H9 (cell line): ENCODE measurements around the gene FAM193B. TPM values are rescaled to one million over a fixed set of nuclear protein-coding genes. Genes with fewer than 3 reads are reported as not detected.

Source experiments
- DNase-seq: peaks from one replicate; pipeline ENCODE4 v3.0.0-alpha.2; 2017
- H2AFZ ChIP-seq: one replicate; pipeline ENCODE4 v1.6.1; 2013; ENCODE audit warnings: mild to moderate bottlenecking, low read length, control low read depth, moderate library complexity
- H2AK5ac ChIP-seq: 2 replicates; pipeline ENCODE4 v1.6.1; 2013; ENCODE audit warnings: low read length, control low read depth, mixed read lengths; ENCODE audit not compliant: insufficient read length
- H2BK120ac ChIP-seq: one replicate; pipeline ENCODE4 v1.6.1; 2013; ENCODE audit warnings: low read depth, mild to moderate bottlenecking, low read length, control low read depth, inconsistent platforms; ENCODE audit not compliant: poor library complexity, severe bottlenecking
- H2BK12ac ChIP-seq: 2 replicates; pipeline ENCODE4 v1.6.1; 2013; ENCODE audit warnings: low read length, control low read depth, mixed read lengths, low read depth; ENCODE audit not compliant: insufficient read length
- H2BK15ac ChIP-seq: 2 replicates; pipeline ENCODE4 v1.6.1; 2013; ENCODE audit warnings: low read depth, low read length, control low read depth
- H2BK20ac ChIP-seq: one replicate; pipeline ENCODE4 v1.6.1; 2013; ENCODE audit warnings: low read depth, mild to moderate bottlenecking, low read length, control low read depth, inconsistent platforms; ENCODE audit not compliant: poor library complexity, severe bottlenecking
- H2BK5ac ChIP-seq: 2 replicates; pipeline ENCODE4 v1.6.1; 2013; ENCODE audit warnings: low read length, control low read depth, mixed read lengths; ENCODE audit not compliant: insufficient read length
- H3K14ac ChIP-seq: 2 replicates; pipeline ENCODE4 v1.6.1; 2013; ENCODE audit warnings: low read length, control low read depth; ENCODE audit not compliant: insufficient read depth
- H3K18ac ChIP-seq: 2 replicates; pipeline ENCODE4 v1.6.1; 2013; ENCODE audit warnings: low read depth, mild to moderate bottlenecking, mixed read lengths, low read length, control low read depth; ENCODE audit not compliant: insufficient read length
- H3K23ac ChIP-seq: 2 replicates; pipeline ENCODE4 v1.6.1; 2013; ENCODE audit warnings: low read length, control low read depth, mixed read lengths, low read depth; ENCODE audit not compliant: insufficient read length
- H3K23me2 ChIP-seq: 2 replicates; pipeline ENCODE4 v1.6.1; 2013; ENCODE audit warnings: low read depth, mild to moderate bottlenecking, mixed read lengths, low read length, control low read depth; ENCODE audit not compliant: insufficient read length, poor library complexity, severe bottlenecking
- H3K27ac ChIP-seq: 2 replicates; pipeline ENCODE4 v1.5.1; 2013; ENCODE audit warnings: low read length, control low read depth, mixed read lengths, low read depth; ENCODE audit not compliant: insufficient read length
- H3K27me3 ChIP-seq: 2 replicates; pipeline ENCODE4 v1.6.1; 2013; ENCODE audit warnings: low read length, control low read depth, inconsistent platforms; ENCODE audit not compliant: insufficient read depth
- H3K4ac ChIP-seq: 2 replicates; pipeline ENCODE4 v1.6.1; 2013; ENCODE audit warnings: low read depth, mild to moderate bottlenecking, control low read depth, inconsistent platforms, low read length, moderate library complexity
- H3K4me1 ChIP-seq: 2 replicates; pipeline ENCODE4 v1.6.1; 2013; ENCODE audit warnings: low read length, control low read depth, inconsistent platforms; ENCODE audit not compliant: insufficient read depth
- H3K4me2 ChIP-seq: 2 replicates; pipeline ENCODE4 v1.6.1; 2013; ENCODE audit warnings: low read length, control low read depth, mixed read lengths; ENCODE audit not compliant: insufficient read length, insufficient read depth
- H3K56ac ChIP-seq: 2 replicates; pipeline ENCODE4 v1.6.1; 2013; ENCODE audit warnings: low read depth, mild to moderate bottlenecking, mixed read lengths, low read length, control low read depth; ENCODE audit not compliant: insufficient read length
- H3K79me1 ChIP-seq: 2 replicates; pipeline ENCODE4 v1.6.1; 2013; ENCODE audit warnings: low read depth, mild to moderate bottlenecking, moderate library complexity, low read length, control low read depth, inconsistent platforms; ENCODE audit not compliant: insufficient read depth, poor library complexity, severe bottlenecking
- H3K79me2 ChIP-seq: 2 replicates; pipeline ENCODE4 v1.6.1; 2013; ENCODE audit warnings: low read length, control low read depth, inconsistent platforms; ENCODE audit not compliant: insufficient read depth
- H3K9ac ChIP-seq: 2 replicates; pipeline ENCODE4 v1.6.1; 2013; ENCODE audit warnings: low read length, control low read depth, mixed read lengths; ENCODE audit not compliant: insufficient read length; ENCODE audit errors: extremely low read depth
- H3K9me3 ChIP-seq: one replicate; pipeline ENCODE4 v1.6.1; 2013; ENCODE audit warnings: low read depth, low read length, inconsistent platforms; ENCODE audit not compliant: control insufficient read depth
- H3T11ph ChIP-seq: one replicate; pipeline ENCODE4 v1.6.1; 2013; ENCODE audit warnings: mild to moderate bottlenecking, low read length, control low read depth, inconsistent platforms
- H4K20me1 ChIP-seq: one replicate; pipeline ENCODE4 v1.6.1; 2013; ENCODE audit not compliant: control insufficient read depth, insufficient read length, insufficient read depth
- H4K5ac ChIP-seq: 2 replicates; pipeline ENCODE4 v1.6.1; 2013; ENCODE audit warnings: low read depth, mild to moderate bottlenecking, mixed read lengths, low read length, control low read depth; ENCODE audit not compliant: insufficient read length
- H4K8ac ChIP-seq: replicated peaks from 2 replicates; pipeline ENCODE4 v1.6.1; 2013; ENCODE audit warnings: low read length, control low read depth, mixed read lengths, low read depth; ENCODE audit not compliant: insufficient read length
- H4K91ac ChIP-seq: 2 replicates; pipeline ENCODE4 v1.6.1; 2013; ENCODE audit warnings: low read depth, mild to moderate bottlenecking, moderate library complexity, mixed read lengths, low read length, control low read depth; ENCODE audit not compliant: insufficient read length
- H3K27ac Mint-ChIP-seq, 3 experiments: 2 replicates in 2 of 3; 3 replicates in 1 of 3; pipeline ENCODE4 v1.8.0; 2020 to 2021; ENCODE audit warnings: mixed read lengths in 3 of 3, mild to moderate bottlenecking in 1 of 3, moderate library complexity in 1 of 3
- H3K27me3 Mint-ChIP-seq: 2 replicates; pipeline ENCODE4 v1.8.0; 2021; ENCODE audit warnings: low read depth, mild to moderate bottlenecking, moderate library complexity, mixed read lengths
- H3K36me3 Mint-ChIP-seq, 3 experiments: 2 replicates in 2 of 3; 3 replicates in 1 of 3; pipeline ENCODE4 v1.8.0; 2020 to 2021; ENCODE audit warnings: low read depth in 3 of 3, mixed read lengths in 3 of 3; ENCODE audit not compliant: insufficient read depth in 1 of 3
- H3K4me1 Mint-ChIP-seq, 2 experiments: 2 replicates each; pipeline ENCODE4 v1.8.0; 2020; ENCODE audit warnings: mixed read lengths in 2 of 2
- H3K4me3 Mint-ChIP-seq, 2 experiments: 2 replicates in 1 of 2; 3 replicates in 1 of 2; pipeline ENCODE4 v1.8.0; 2020 to 2021; ENCODE audit warnings: mild to moderate bottlenecking in 2 of 2, mixed read lengths in 2 of 2, moderate library complexity in 1 of 2
- H3K9me3 Mint-ChIP-seq, 2 experiments: 2 replicates in 1 of 2; 3 replicates in 1 of 2; pipeline ENCODE4 v1.8.0; 2020; ENCODE audit warnings: mild to moderate bottlenecking in 2 of 2, mixed read lengths in 2 of 2, moderate library complexity in 1 of 2
- CTCF ChIP-seq: fragments of 200-600 bp; sonication (generic); conservative IDR thresholded peaks from 3 replicates; pipeline ENCODE4 v1.8.0; 2021; ENCODE audit warnings: antibody characterized with exemption, mild to moderate bottlenecking
- WGBS: extraction: QIAGEN DNeasy Blood & Tissue Kit; methylation state at CpG from one replicate; pipeline ENCODE4 v1.1.7; 2013; ENCODE audit warnings: missing lambda C conversion rate, low lambda C conversion rate, mixed read lengths; ENCODE audit not compliant: insufficient read length; ENCODE audit errors: extremely low coverage; 5-methylcytosine and 5-hydroxymethylcytosine counted together
- total RNA-seq: library from RNA; stranded (reverse); gene quantifications from 2 replicates; pipeline ENCODE4 v1.2.1, GENCODE V29; 2021

FAM193B gene
- total RNA-seq, 1 experiment from 2014 or later, result 71.5 TPM

GRCh38 chr5:177595026-177595585, 40.7 kb upstream of the FAM193B start:
- H3K79me2 ChIP-seq, result no peaks in the 10 kb centered on the region
- H3K23me2 ChIP-seq, result peaks cover 6% of the 10 kb centered on the region
- no peak overlapping the region for H3K27ac Mint-ChIP-seq
- WGBS, result no CpG with 5 or more reads among the region's 8 CpGs
- H3K56ac ChIP-seq, result no peak overlapping the region
- no peak overlapping the region for H2BK12ac ChIP-seq
- no peak overlapping the region for H2BK120ac ChIP-seq
- no peak overlapping the region for H3K4me3 Mint-ChIP-seq
- H4K91ac ChIP-seq, result no peak overlapping the region
- H4K8ac ChIP-seq, result no peak overlapping the region
- H3T11ph ChIP-seq, result no peak overlapping the region
- no peaks in the 10 kb centered on the region for H3K4me1 ChIP-seq
- H4K20me1 ChIP-seq, result no peaks in the 10 kb centered on the region
- no peak overlapping the region for H4K5ac ChIP-seq
- H2AK5ac ChIP-seq, result no peak overlapping the region
- no peak overlapping the region for H2BK20ac ChIP-seq
- no peak overlapping the region for H3K27ac ChIP-seq
- H3K4ac ChIP-seq, result no peak overlapping the region
- no peak overlapping the region for H3K18ac ChIP-seq
- H3K4me1 Mint-ChIP-seq, result peaks cover 7 to 12% of the 10 kb centered on the region in 2 experiments
- no peak overlapping the region for H2BK15ac ChIP-seq
- no peak for DNase-seq
- no peak overlapping the region for H3K4me2 ChIP-seq
- H2BK5ac ChIP-seq, result no peak overlapping the region
- no peak for TF ChIP-seq CTCF
- H3K27me3 Mint-ChIP-seq, result peaks cover 16% of the 10 kb centered on the region
- no peak overlapping the region for H3K14ac ChIP-seq
- no peaks in the 10 kb centered on the region; a peak in 1 of 5 replicates for H3K9me3 Mint-ChIP-seq
- no peak overlapping the region for H2AFZ ChIP-seq
- H3K9ac ChIP-seq, result no peak overlapping the region
- peaks cover 25 to 46% (median 39%) of the 10 kb centered on the region in 3 experiments for H3K36me3 Mint-ChIP-seq
- H3K9me3 ChIP-seq, result no peaks in the 10 kb centered on the region
- H3K79me1 ChIP-seq, result no peaks in the 10 kb centered on the region
- H3K27me3 ChIP-seq, result no peaks in the 10 kb centered on the region
- H3K23ac ChIP-seq, result no peak overlapping the region
